ENCODE measurements around the gene SCAMP2.

GRCh38 chr15:74812533-74812932 is 60.6 kb downstream of the SCAMP2 start, which contains the start of gene LMAN1L:
- TF ChIP-seq POLR2A (IDR thresholded peaks at IDR 0.05) (no peak), CTCF (IDR thresholded peaks at IDR 0.05) (no peak)

Measured in thyroid gland (tissue), 4 donors.